NCI-H774 (cell line): Measurements from ENCODE around the gene LUZP2.
A peak's percentile ranks its signal among the peaks of the same experiment; 100 is the strongest.

ENCODE experiments used
- DNase-seq: peaks from one replicate; lab custom pipeline; 2025; lab: John Stamatoyannopoulos, UW

The LUZP2 gene

DNA sequence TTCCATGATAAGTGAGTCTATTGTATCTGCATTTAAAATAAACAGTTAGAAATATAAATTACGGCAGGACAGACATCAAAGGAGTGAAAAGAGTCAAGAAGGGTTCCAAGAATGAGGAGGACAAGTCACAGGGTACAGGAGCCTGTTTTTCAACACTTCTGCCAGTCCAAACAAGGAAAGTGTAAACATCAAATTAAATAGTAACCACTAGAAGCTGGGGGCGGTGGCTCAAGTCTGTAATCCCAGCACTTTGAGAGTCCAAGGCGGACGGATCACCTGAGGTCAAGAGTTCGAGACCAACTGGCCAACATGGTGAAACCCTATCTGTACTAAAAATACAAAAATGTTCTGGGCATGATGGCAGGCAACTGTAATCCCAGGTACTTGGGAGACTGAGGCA, 219.6 kb downstream of the LUZP2 start:
- DNase-seq = no peak

- no peak for DNase-seq
Measured at GRCh38 chr11:24723231-24723630, 226.4 kb downstream of the LUZP2 start.

DNA sequence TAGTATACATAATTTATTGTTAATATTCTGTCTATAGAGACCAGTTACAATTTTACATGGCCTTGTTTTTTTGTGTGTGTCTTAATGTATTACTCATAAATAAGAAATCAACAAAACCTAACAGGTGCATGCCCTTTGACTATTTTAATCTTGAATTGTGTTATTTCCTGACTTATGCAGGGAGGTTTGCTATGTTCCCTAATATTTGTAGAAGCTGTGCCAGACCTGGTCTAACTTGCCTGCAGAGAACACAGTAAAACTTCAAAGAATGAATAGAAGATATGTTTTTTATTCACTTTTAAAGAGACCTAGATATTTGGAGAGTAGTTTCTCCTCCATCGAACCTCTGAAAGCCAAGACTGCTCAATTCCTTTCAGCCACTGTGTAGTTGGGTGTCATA, 234.7 kb downstream of the LUZP2 start:
- no peak for DNase-seq

- DNase-seq = peak; percentile 44
Measured at GRCh38 chr11:24734742-24735237, 237.9 kb downstream of the LUZP2 start.

GRCh38 chr11:24738972-24739371, 242.1 kb downstream of the LUZP2 start:
- DNase-seq = no peak

- DNase-seq = no peak
Measured at GRCh38 chr11:24739637-24740036, 242.8 kb downstream of the LUZP2 start.

DNA sequence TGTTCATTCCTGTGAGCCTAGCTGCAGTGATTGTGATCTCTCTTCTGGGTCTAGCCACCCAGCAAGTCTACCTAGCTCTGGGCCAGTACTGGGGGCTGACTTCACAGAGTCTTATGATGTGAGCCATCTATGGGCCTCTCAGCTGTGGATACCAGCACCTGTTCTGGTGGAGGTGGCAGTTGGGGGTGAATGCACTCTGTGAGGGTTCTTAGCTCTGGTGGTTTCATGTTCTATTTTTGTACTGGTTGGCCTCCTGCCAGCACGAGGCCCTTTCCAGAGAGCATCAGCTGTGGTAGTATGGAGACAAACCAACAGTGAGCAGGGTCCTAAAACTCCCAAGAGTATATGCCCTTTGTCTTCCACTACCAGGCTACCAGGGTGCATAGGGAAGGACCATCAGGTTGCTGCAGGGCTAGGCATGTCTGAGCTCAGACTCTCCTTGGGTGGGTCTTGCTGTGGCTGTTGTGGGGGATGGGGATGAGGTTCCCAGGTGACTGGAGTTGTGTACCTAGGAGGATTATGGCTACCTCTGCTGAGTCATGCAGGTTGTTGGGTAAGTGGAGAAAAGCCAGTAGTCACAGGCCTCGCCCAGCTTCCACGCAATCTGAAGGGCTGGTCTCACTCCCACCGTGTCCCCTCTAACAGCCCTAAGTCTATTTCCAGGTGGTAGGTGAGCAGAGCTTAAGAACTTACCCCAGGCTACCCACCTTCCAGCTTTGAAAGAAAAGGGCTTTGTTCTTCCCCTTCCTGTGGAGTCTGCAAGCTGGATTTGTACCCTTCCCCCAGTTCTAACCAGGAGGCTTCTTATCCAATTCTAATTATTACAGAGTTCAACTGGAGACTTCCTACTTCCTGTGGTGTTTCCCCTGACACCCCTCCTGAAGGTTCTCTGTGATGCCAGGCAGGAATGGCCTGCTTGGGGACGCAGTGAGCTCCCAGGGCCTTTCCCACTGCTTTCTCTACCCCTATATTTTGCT, 250.7 kb downstream of the LUZP2 start:
- no peak for DNase-seq

DNA sequence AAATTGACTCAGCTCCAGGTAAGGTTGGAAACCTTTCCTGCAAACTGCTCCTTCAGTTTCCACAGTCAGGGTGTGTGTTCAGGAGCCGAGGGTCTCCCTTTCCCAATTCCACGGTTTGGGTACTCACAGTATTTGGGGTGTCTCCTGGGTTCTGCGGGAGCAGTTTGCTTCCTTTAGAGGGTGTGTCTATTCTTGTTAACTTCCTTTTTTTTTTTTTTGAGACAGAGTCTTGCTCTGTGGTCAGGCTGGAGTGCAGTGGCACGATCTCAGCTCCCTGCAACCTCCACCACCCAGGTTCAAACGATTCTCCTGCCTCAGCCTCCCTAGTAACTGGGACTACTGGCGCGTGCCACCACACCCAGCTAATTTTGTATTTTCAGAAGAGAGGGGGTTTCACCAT, 251.4 kb downstream of the LUZP2 start:
- no peak for DNase-seq

- no peak for DNase-seq
Measured at GRCh38 chr11:24754406-24754805, 257.6 kb downstream of the LUZP2 start.

DNA sequence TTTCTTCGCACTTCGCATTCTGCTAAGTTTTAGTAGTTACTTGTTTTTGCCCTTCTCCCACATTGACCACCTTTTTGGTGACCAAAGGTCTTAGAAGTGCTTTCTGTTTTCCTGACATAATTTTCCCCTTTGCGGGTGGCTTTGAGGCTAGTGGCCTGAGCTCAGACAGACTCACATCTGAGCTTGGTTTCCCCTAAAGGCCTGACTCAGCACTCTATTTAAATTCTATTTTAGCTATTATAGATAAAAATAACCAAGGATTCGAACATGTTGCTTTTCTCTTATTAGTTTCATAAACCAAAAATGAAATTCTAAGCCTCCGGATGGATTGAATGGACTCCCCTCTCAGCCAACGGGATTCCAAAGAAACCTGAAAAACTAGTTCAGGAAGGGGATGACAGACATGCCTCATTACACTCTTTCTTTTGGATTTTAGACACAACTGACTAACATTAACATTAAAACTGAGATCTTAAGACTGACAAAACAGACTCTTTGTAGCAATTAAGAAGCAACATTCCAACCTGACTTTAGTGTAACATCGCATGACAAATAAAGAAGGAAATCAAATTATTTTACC, 258.5 kb downstream of the LUZP2 start:
- no peak for DNase-seq

- DNase-seq = no peak
Measured at GRCh38 chr11:24759742-24760141, 262.9 kb downstream of the LUZP2 start.

DNA sequence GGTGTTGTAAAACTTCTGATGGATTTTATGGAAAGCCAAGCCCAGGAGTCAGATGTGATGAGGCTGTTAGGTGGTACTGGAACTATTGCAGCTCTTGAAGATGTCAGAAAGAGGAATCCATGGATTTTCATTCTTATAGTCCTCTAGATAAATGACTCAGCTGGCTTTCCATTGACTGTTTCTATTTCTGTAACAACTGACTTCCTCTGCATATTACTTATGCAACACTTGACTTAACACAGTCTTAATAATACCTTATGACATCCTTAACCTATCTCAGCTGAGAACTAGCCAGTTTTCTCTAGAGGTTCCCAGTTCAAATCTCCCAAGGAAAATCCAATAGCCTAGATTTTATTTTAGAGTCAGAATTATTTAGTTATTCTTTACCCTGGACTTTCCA, 263.8 kb downstream of the LUZP2 start:
- DNase-seq = no peak

DNA sequence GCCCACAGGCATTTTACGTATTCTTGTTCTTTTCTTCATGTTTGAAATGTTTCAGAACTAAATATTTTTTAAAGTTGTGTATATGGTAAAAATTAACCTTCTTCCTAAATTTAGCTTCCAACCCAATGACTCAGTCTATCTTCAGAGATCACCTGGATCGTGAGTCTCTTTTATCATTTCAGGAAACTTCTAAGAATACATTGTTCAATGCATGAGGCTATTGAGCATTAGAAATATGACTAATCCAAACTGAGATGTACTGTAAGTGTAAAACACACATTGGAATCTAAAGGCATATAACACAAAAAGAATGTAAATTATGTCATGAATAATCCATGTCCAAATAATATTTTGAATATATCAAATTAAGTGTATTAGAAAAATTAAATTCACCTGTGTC, 265.2 kb downstream of the LUZP2 start:
- no peak for DNase-seq

DNA sequence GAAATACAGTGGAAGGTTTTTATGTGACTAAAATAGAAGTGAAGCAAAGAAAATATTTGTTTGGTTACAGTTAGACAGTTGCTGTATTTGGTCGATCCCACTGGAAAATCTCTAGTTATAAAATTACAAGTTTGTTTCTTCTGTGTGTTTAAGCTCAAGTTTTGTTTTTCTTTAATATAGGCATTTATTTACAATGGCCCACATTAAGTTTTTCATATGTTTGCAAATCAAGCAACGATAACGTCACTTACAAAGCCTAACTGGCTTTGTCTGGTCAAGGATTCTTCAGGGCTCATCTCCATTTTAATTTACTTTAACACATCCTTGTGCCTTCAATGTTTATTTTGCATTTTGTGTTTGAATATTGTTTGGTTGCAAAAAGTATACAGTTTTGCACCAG, 270.6 kb downstream of the LUZP2 start:
- no peak for DNase-seq

DNA sequence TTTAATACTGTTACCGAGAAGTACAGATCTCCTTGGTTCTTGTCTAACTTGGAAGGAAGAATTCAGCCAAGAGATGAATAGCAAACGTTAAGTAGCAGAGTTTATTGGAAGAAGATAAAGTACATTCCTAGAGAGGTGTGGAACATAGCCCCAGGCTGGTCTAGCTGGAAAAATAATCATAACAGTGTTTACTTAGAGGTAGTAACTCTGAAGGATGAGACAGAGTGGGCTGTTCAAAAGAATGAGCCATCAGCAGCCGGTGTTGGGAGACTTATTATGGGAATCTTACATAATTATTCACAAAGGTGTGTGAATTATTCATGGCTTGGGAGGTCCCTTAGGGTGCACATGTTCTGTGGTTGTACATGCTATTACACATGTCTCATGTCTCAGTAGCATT, 276.5 kb downstream of the LUZP2 start:
- no peak for DNase-seq

GRCh38 chr11:24779791-24780190, 282.9 kb downstream of the LUZP2 start:
- no peak for DNase-seq

DNA sequence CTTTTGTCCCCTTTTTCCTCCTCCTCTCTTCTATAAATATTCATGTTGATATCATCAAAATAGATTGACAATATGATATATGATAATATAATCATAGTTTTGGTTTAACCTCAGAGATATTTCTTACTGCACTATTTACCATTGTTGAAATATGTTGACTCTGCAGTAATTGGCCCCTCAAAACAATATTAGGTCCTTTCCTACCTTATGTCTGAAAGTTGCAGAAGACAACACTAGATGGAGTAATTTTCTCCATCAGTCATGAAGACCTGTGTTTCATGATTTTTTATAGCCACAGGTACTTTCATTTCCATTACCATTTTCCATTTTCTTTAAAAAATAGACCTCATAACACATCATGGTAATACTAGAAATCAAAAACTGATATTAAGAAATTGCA, 284.4 kb downstream of the LUZP2 start:
- no peak for DNase-seq

GRCh38 chr11:24793479-24793878, 296.6 kb downstream of the LUZP2 start:
- DNase-seq = no peak

GRCh38 chr11:24794064-24794463, 297.2 kb downstream of the LUZP2 start:
- no peak for DNase-seq

DNA sequence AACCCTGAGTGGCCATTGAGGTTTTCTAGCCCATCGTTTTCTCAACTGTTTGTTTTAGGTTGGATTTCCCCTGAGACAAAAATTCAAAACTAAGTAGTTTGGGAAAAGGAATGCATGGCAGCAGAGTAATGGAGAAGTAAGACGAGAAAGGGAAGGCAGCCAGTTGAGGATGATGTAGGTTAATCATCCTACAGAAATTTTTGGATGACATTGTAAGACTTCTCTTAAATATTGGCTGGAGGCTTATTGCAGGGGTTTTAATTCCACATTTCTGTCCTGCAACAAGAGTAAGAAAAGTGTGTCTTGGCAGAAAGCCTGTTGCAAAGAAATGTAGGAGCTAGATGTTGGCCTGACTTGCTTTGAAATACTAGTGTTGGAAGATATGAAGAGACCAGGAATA, 308.8 kb downstream of the LUZP2 start:
- DNase-seq = no peak

DNA sequence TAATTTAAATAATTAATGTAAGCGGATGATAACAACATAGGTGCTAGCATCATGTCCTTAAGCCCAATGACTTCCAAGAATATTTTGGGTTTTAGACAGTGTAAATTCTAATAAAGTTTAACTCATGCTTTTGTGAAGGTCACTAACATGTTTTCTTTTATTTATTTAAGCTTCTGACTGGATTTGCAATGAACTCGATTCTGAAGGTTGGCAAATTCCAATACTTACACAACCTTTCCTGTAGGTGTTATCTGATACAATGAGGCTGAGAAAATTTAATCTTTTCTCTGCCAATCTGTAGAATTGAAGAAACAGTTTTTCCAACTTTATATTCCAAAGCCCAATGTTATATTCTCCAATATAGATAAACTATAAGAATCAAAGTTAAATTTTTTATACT, 311.3 kb downstream of the LUZP2 start:
- DNase-seq = no peak

- DNase-seq = no peak
Measured at GRCh38 chr11:24819006-24819405, 322.2 kb downstream of the LUZP2 start.

GRCh38 chr11:24819863-24820434, 323.1 kb downstream of the LUZP2 start:
- no peak for DNase-seq
